Nucleus accumbens (tissue), 56 donors: ENCODE data around the gene ARFGEF2.
A peak's percentile ranks its signal among the peaks of the same experiment; 100 is the strongest.
"Not testable (repeated sequence)": the region's sequence is repeated elsewhere in the genome, so short reads cannot be mapped to it uniquely, and the experiment has no call there.

Source experiments
- DNase-seq, 56 donors: peaks; one replicate each; lab custom pipeline; 2025; lab: John Stamatoyannopoulos, UW

Gene ARFGEF2

GRCh38 chr20:48984575-48985219 is 63.2 kb downstream of the ARFGEF2 start:
- DNase-seq, result peak in 1 of 56 donors; percentile 3

GRCh38 chr20:48986899-48987298 is 65.4 kb downstream of the ARFGEF2 start:
- DNase-seq, result peak in 2 of 56 donors; percentile 29 to 32

GRCh38 chr20:48990467-48990866 is 69.0 kb downstream of the ARFGEF2 start:
- DNase-seq, result no peak

GRCh38 chr20:48995589-48995988 is 74.1 kb downstream of the ARFGEF2 start:
- DNase-seq, result no peak

- DNase-seq, result peak in 2 of 56 donors; percentile 6 to 8
Observed at GRCh38 chr20:48999890-49000870, 78.7 kb downstream of the ARFGEF2 start.

GRCh38 chr20:49001741-49002140 is 80.2 kb downstream of the ARFGEF2 start:
- no peak for DNase-seq

GRCh38 chr20:49006446-49006980 is 85.0 kb downstream of the ARFGEF2 start:
- no peak for DNase-seq

- no peak for DNase-seq
Observed at GRCh38 chr20:49009899-49010631, 88.6 kb downstream of the ARFGEF2 start.

GRCh38 chr20:49024220-49024619 is 102.7 kb downstream of the ARFGEF2 start:
- DNase-seq, result no peak

- DNase-seq, result not testable (repeated sequence)
Observed at GRCh38 chr20:49028177-49028576, 106.7 kb downstream of the ARFGEF2 start.

- peak in 4 of 56 donors; percentile 1 to 18 (median 4) for DNase-seq
Observed at GRCh38 chr20:49028684-49029083, 107.2 kb downstream of the ARFGEF2 start.

- no peak for DNase-seq
Observed at GRCh38 chr20:49029203-49029602, 107.7 kb downstream of the ARFGEF2 start.

- DNase-seq, result peak in 3 of 56 donors; percentile 9 to 39 (median 22)
Observed at GRCh38 chr20:49030954-49031619, 109.6 kb downstream of the ARFGEF2 start.

- no peak for DNase-seq
Observed at GRCh38 chr20:49032455-49032854, 110.9 kb downstream of the ARFGEF2 start.

- DNase-seq, result peak in 4 of 56 donors; percentile 4 to 29 (median 8)
Observed at GRCh38 chr20:49034070-49034732, 112.7 kb downstream of the ARFGEF2 start.

GRCh38 chr20:49037962-49038387 is 116.5 kb downstream of the ARFGEF2 start:
- DNase-seq, result no peak

- DNase-seq, result no peak
Observed at GRCh38 chr20:49039854-49040253, 118.3 kb downstream of the ARFGEF2 start.

GRCh38 chr20:49043000-49043399 is 121.5 kb downstream of the ARFGEF2 start:
- DNase-seq, result no peak

- peak in 9 of 56 donors; percentile 34 to 58 (median 41) for DNase-seq
Observed at GRCh38 chr20:49045440-49046086, 124.1 kb downstream of the ARFGEF2 start.
